ENCODE data around the gene TLL2.

- TF ChIP-seq NFE2L1 (CRISPR knock-in tag; IDR thresholded peaks at IDR 0.05) (no peak), ZNF416 (CRISPR knock-in tag; IDR thresholded peaks at IDR 0.05) (no peak), NR1H2 (CRISPR knock-in tag; IDR thresholded peaks at IDR 0.05) (no peak), CTCF (IDR thresholded peaks at IDR 0.05) (no peak), JUN (CRISPR knock-in tag; IDR thresholded peaks at IDR 0.05) (no peak), AFF4 (CRISPR knock-in tag; IDR thresholded peaks at IDR 0.05; ENCODE audit: borderline replicate concordance) (no peak), IRF1 (CRISPR knock-in tag; IDR thresholded peaks at IDR 0.05) (no peak), SP1 (CRISPR knock-in tag; conservative IDR thresholded peaks at IDR 0.05) (no peak), SMAD4 (CRISPR knock-in tag; IDR thresholded peaks at IDR 0.05) (no peak)
Measured at GRCh38 chr10:96516337-96516736, 2.6 kb upstream of the TLL2 start.

All from WTC11 (cell line).